Nephron progenitor cell (in vitro differentiated cells): ENCODE measurements around the gene FOXP1.

Experiments
- DNase-seq: peaks from one replicate; pipeline ENCODE4 v3.0.0; 2021
- H3K27ac Mint-ChIP-seq: 2 replicates; pipeline ENCODE4 v1.8.0; 2021; ENCODE audit warnings: mild to moderate bottlenecking, moderate library complexity, mixed read lengths
- H3K27me3 Mint-ChIP-seq: 2 replicates; pipeline ENCODE4 v1.8.0; 2021; ENCODE audit warnings: mild to moderate bottlenecking, low read depth, mixed read lengths; ENCODE audit not compliant: poor library complexity
- H3K36me3 Mint-ChIP-seq: 2 replicates; pipeline ENCODE4 v1.8.0; 2021; ENCODE audit warnings: low read depth, mixed read lengths
- H3K4me1 Mint-ChIP-seq: 2 replicates; pipeline ENCODE4 v1.8.0; 2021; ENCODE audit warnings: mixed read lengths
- H3K4me3 Mint-ChIP-seq: 2 replicates; pipeline ENCODE4 v1.8.0; 2021; ENCODE audit warnings: mild to moderate bottlenecking, moderate library complexity, mixed read lengths
- H3K9me3 Mint-ChIP-seq: 2 replicates; pipeline ENCODE4 v1.8.0; 2021; ENCODE audit warnings: mild to moderate bottlenecking, moderate library complexity, mixed read lengths
- TF ChIP-seq, protein P1 (sequence below): fragments of 200-600 bp; sonication (generic); IDR thresholded peaks from 2 replicates; pipeline ENCODE4 v1.5.0; 2021; ENCODE audit warnings: antibody characterized with exemption

FOXP1 gene

DNA sequence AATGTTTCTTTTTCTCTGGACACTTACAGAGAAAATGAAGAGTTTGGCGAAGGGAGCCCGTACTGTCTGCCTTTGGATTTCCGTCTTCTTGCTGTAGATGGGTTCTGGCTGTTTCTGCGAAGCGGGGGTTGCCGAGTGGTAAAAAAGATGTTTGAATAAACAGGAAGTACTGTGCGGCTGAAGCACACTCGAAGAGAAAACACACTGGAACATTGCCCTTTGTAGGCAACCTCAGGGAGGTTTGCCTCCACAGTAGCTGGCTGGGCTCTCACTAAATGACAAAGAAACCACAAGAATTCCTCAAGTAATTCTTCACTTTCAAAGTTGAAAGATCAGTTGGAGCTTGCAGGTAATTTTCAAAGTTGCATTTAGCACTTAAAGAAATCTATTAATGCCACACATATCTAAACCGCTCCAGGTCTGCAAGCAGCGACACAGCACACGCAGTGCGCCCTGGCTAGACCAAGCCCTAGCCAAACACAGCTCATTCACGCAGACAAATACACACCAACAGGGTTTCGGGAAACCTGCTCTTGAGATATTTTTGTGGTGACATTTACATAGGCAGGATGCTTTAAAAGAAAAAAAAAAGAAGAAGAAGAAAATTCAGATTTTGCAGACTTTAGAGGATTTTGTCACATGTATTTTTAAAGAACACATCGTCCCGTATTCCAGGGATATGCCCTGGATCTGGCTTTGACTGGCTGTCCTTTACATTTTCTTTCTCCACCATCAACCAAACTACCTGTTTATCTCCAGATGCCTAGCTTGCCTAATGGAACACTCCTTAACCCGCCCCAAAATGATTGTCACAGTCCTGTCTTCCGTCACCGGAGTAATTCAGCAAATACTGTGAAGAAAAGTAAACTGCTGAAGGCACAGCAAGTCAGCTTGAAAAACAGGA, 452.8 kb downstream of the FOXP1 start:
- peak overlapping the region; percentile 90 for H3K27ac Mint-ChIP-seq
- peaks cover 91% of the 10 kb centered on the region for H3K4me1 Mint-ChIP-seq
- peak; percentile 21 for DNase-seq

DNA sequence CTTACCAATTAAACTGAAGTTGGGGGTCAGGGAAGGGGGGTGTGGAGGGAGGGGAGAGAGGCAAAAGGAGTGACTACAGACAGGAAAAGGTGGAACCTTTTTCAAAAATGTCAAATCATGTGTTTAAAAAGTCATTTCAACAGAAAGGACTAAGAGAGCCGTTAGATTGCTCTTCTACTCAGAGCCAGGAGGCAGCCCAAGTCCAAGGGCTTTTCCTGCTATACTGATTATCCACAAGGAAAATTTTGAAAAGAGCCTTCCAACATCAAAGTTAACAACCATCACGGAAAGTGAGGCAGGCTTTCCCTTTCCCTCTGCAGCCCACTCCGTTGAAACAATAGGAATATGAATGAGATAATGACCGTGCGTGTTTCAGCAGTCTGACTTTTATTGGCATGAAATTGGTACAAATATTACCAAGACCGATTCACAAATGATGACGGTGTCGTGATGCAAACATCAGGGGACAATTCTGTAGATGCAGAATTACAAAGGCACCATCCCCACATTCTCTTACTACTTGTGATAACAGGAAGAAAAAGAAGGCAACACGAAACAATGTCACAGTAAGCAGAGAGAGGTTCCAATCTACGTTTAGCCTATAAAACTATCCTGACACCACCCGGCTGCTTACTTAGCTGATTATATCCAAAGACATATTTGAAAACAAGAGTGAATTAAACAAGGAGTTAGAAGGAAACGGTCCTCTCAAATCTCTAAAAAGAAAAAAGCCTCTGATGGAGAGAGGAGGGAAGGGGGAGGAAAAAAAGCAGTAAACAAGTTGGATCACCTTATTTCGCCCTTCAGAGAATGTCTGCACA, 453.7 kb downstream of the FOXP1 start:
- no peaks in the 10 kb centered on the region for H3K36me3 Mint-ChIP-seq
- H3K4me1 Mint-ChIP-seq = peaks cover 87% of the 10 kb centered on the region
- H3K9me3 Mint-ChIP-seq = no peaks in the 10 kb centered on the region
- H3K27me3 Mint-ChIP-seq = no peaks in the 10 kb centered on the region
- peak overlapping the region; percentile 90 for H3K27ac Mint-ChIP-seq
- DNase-seq = no peak
- TF ChIP-seq, protein P1, sequence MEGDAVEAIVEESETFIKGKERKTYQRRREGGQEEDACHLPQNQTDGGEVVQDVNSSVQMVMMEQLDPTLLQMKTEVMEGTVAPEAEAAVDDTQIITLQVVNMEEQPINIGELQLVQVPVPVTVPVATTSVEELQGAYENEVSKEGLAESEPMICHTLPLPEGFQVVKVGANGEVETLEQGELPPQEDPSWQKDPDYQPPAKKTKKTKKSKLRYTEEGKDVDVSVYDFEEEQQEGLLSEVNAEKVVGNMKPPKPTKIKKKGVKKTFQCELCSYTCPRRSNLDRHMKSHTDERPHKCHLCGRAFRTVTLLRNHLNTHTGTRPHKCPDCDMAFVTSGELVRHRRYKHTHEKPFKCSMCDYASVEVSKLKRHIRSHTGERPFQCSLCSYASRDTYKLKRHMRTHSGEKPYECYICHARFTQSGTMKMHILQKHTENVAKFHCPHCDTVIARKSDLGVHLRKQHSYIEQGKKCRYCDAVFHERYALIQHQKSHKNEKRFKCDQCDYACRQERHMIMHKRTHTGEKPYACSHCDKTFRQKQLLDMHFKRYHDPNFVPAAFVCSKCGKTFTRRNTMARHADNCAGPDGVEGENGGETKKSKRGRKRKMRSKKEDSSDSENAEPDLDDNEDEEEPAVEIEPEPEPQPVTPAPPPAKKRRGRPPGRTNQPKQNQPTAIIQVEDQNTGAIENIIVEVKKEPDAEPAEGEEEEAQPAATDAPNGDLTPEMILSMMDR = no peak
- H3K4me3 Mint-ChIP-seq = peak overlapping the region; percentile 86

More for the DNA sequence above, 452.8 kb downstream of the FOXP1 start:
- H3K4me3 Mint-ChIP-seq = peak overlapping the region; percentile 86
- H3K9me3 Mint-ChIP-seq = no peaks in the 10 kb centered on the region
- H3K36me3 Mint-ChIP-seq = no peaks in the 10 kb centered on the region
- TF ChIP-seq, protein P1 = no peak
- H3K27me3 Mint-ChIP-seq = no peaks in the 10 kb centered on the region

DNA sequence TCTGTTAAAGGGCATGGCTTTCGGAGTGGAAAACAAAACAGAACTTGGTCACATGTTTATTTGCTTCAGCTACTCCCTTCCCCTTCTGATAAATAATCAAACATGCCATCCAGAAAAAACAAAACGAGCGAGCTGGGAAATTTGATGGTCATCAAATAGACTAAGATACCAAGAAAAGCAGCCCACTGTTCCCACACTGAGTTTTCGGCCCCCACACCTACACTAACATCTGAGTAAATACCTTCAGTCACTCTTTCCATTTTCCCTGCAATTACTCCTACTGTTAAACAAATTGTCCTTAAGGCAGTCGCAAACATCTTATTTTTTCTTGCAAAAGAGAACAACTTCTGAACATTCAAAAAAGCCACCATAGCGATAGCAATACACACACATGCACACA, 454.6 kb downstream of the FOXP1 start:
- no peaks in the 10 kb centered on the region for H3K27me3 Mint-ChIP-seq
- no peaks in the 10 kb centered on the region for H3K9me3 Mint-ChIP-seq
- H3K4me1 Mint-ChIP-seq = peaks cover 78% of the 10 kb centered on the region
- peak overlapping the region; percentile 86 for H3K4me3 Mint-ChIP-seq
- DNase-seq = no peak
- peak overlapping the region; percentile 88 for H3K27ac Mint-ChIP-seq
- no peaks in the 10 kb centered on the region for H3K36me3 Mint-ChIP-seq
- TF ChIP-seq, protein P1 = no peak

DNA sequence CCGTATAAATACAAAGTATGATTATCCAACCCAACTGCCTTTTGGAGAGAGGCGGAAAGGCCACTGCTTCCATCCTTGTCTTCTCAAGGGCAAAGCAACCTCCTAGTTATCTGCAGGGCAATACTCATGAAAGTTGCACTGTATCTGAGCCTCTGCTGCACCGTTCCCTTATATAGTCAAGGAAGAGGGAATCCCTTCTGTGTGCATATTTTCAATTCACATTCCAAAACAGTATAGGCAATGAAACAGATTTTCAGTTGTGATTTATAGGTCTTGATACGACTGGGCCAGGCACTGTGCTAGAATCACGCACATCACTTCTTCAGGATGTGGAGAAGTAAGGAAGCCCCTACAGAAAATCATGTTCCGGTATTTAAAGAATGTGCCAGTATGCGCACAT, 455.7 kb downstream of the FOXP1 start:
- H3K27me3 Mint-ChIP-seq = no peaks in the 10 kb centered on the region
- no peaks in the 10 kb centered on the region for H3K36me3 Mint-ChIP-seq
- no peak overlapping the region for H3K27ac Mint-ChIP-seq
- H3K4me1 Mint-ChIP-seq = peaks cover 77% of the 10 kb centered on the region
- H3K9me3 Mint-ChIP-seq = no peaks in the 10 kb centered on the region
- TF ChIP-seq, protein P1 = no peak
- no peak for DNase-seq
- H3K4me3 Mint-ChIP-seq = peak overlapping the region; percentile 86

DNA sequence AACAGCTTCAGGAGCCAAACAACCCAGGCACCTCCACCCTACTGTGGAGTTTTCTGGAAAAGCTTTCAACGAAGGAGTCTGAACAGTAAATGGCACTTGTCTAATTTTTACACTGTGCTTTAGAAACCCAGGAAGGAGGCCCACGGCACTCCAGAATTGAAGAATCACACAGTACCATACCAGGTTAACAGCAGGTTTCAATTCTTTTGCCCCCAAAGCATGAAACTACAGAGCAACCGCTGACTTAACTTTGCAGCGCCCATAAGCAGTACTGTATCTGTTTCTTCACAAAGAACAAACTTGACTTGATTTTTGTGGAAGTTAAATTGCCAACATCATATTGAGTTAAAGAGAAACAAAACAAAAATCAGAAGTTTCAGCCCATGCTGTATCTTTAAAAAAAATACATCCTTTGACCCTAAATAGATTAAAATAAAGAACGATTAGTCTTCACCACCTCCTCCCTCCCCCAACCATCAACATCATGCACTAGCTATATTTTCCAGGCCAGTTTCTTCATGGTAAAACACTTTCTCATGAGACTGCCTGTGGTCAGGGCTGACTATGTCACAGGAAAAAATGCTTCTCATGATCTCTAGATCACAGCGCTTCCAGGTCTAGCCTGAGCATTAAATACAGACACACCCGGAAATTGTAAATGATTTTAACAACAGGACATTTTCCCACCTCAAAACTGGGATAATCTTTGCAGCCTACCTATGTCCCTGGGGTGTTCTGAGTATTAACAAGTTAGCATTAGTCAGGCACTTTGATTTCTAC, 456.3 kb downstream of the FOXP1 start:
- DNase-seq = no peak
- Mint-ChIP-seq H3K36me3 (no peaks in the 10 kb centered on the region), H3K4me1 (peaks cover 75% of the 10 kb centered on the region), H3K27me3 (no peaks in the 10 kb centered on the region), H3K27ac (no peak overlapping the region), H3K4me3 (peak overlapping the region; percentile 19), H3K9me3 (no peaks in the 10 kb centered on the region)
- TF ChIP-seq, protein P1 = no peak
